GM12865 (cell line): ENCODE data around the gene CCN2.
"Not testable (repeated sequence)": the region's sequence is repeated elsewhere in the genome, so short reads cannot be mapped to it uniquely, and the experiment has no call there.

Experiments
- DNase-seq: peaks from one replicate; pipeline ENCODE4 v3.0.0; 2010; ENCODE audit warnings: low read depth
- H3K4me3 ChIP-seq: 2 replicates; pipeline ENCODE4 v1.5.1; 2011; ENCODE audit warnings: mild to moderate bottlenecking, low read depth, low read length, control low read depth
- TF ChIP-seq, protein P1 (sequence below): IDR thresholded peaks from 2 replicates; pipeline ENCODE4 v1.5.1; 2011; ENCODE audit warnings: low read length, control low read depth, low read depth, inconsistent platforms; ENCODE audit not compliant: insufficient read depth; ENCODE audit errors: missing control alignments

Gene CCN2

DNA sequence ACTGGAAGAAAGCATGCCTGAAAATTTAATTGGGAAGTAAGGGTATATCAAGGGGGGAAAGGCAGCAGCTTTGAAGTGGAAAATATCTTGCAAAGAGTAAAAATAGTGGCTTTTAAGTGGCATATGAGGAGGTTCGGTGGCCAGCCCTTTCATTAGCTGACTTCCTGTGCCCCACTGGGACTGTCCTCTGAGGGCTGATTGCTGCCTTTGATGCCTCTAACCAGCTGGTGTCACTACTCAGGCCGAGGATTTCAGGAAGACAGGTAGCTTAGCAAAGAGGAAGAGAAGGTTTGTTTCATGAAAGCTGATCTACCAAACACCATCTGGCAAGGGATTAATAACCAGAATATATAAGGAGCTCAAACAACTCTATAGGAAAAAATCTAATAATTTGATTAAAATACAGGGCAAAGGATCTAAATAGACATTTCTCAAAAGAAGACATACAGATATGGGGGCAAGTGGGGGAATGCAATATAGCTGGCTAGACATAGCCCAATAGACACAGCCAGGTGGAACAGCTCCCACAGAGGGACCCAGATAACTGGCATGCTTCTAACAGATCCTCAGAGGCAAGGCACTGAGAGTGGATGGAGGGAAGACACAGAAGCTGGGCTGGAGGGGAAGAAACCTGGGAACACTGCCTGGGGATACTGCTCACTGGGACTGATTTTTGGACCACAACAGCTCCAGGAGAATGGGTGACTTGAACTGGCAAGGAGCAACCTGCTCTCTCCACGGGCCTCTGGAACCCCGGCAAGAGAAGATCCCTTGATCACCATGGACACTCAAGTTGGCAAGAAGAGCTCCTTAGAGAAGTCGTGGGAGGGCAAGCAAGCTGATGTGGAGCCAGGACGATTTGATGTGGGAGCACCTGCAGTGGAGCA lies 33.2 kb downstream of the CCN2 start:
- TF ChIP-seq, protein P1, sequence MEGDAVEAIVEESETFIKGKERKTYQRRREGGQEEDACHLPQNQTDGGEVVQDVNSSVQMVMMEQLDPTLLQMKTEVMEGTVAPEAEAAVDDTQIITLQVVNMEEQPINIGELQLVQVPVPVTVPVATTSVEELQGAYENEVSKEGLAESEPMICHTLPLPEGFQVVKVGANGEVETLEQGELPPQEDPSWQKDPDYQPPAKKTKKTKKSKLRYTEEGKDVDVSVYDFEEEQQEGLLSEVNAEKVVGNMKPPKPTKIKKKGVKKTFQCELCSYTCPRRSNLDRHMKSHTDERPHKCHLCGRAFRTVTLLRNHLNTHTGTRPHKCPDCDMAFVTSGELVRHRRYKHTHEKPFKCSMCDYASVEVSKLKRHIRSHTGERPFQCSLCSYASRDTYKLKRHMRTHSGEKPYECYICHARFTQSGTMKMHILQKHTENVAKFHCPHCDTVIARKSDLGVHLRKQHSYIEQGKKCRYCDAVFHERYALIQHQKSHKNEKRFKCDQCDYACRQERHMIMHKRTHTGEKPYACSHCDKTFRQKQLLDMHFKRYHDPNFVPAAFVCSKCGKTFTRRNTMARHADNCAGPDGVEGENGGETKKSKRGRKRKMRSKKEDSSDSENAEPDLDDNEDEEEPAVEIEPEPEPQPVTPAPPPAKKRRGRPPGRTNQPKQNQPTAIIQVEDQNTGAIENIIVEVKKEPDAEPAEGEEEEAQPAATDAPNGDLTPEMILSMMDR = no peak
- no peak overlapping the region for H3K4me3 ChIP-seq
- DNase-seq = no peak

DNA sequence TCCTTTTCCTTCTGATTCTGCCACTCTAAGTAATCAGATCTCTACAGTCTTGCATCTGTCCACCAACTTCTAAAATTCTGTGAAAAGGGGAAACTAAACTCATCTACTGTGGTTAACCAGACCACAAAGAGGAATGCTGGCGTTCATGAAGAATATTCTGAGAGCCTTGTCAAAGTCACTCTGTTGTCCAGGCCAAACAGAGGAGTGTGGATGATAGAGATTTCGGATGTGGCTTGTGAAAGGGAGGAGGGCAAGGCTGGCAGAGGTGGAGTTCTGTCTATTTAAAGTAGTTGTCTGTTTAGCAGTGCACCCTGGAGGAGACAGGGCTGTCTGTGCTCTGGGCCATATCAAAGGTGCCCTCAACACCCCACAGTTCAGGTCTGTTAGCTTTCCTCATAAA lies 33.9 kb downstream of the CCN2 start:
- H3K4me3 ChIP-seq = no peak overlapping the region
- DNase-seq = no peak
- TF ChIP-seq, protein P1 = no peak

DNA sequence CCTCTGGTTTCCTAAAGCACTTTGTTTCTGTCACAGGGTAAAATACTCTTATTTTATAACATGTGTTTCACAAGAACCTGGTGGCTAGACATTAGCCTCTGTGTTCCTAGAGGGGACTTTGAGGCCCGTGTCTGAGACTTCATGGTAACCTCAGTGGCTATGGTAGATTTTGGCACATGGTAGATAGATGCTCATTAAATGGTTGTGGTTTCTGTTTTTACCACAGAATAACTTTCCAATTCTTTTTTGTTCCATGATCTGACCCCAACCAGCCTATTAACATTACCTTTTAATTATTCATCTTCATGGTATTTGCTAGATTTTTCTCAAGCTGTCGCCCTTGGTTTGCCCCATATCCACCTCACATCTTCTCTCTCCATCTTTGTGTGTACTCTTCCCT lies 34.3 kb downstream of the CCN2 start:
- TF ChIP-seq, protein P1 = no peak
- no peak overlapping the region for H3K4me3 ChIP-seq
- DNase-seq = no peak

DNA sequence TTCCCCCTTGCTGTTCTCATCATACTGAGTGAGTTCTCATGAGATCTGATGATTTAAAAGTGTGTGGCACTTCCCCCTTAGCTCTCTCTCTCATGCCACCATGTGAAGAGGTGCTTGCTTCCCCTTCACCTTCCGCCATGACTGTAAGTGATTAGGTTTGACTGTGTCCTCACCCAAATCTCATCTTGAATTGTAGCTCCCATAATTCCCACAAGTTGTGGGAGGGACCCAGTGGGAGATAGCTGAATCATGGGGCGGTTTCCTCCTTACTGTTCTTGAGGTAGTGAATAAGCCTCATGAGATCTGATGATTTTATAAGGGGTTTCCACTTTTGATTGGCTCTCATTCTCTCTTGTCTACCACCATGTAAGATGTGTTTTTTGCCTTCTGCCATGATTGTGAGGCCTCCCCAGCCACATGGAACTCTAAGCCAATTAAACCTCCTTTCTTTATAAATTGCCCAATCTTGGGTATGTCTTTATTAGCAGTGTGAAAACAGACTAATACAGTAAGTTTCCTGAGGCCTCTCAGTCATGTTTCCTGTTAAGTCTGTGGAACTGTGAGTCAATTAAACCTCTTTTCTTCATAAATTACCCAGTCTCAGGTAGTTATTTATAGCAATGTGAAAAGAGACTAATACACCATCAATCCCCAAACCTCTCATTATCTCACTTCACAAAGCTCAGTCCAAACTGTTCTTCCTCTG lies 34.9 kb downstream of the CCN2 start:
- H3K4me3 ChIP-seq, DNase-seq: not testable (repeated sequence)

DNA sequence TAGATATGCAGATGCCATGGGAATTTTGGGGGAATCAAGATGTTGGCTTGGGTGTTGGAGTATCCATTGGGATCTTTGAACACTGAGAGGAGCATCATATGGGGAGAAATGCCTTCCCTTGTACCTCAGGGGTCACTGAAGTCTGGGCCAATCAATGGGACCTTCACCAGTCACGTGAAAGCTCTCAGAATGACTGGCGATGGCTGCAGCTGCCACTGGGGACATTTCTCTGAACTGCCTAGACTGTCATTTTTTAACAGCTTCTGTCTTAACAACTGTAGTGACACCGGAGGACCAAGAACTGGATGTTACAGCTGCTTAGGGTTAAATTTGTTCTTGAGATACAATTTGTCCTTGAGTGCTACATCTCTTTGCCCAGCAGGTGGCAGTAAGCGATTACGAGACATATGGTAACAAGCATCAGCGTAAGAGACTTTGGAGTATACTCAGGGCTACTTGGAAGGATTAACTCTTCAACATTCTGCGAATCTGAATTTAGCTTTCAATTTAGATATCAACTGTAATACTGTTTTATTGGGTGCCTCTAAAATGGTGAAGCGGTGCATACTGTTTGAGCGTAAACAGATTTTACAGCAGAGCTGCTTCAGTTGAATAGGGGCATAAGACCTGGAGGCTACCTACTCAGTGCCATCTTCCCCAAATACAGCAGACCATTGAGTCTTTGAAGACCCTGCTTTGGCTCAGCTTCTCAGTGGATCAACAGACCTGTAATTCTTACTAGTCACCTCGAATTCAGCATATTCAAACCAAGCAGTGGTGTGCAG lies 36.0 kb downstream of the CCN2 start:
- peak; percentile 77 for DNase-seq
- H3K4me3 ChIP-seq = no peak overlapping the region
- TF ChIP-seq, protein P1 = peak; percentile 83

DNA sequence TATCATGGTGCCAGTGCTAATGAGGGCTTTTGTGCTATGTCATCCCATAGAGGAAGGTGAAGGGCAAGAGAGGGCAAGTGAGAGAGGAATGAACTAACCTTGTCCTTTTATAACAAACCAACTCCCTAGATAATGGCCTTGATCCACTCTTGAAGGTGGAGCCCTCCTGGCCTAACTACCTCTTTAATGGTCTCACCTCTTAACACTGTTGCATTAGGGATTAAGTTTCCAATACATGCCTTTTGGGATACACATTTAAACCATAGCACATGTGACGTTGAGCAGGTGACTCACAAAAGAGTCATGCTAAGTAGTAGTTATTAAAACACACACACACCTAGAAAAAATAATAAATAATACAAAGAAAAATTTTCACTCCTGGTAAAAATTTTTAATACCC lies 36.9 kb downstream of the CCN2 start:
- TF ChIP-seq, protein P1 = no peak

DNA sequence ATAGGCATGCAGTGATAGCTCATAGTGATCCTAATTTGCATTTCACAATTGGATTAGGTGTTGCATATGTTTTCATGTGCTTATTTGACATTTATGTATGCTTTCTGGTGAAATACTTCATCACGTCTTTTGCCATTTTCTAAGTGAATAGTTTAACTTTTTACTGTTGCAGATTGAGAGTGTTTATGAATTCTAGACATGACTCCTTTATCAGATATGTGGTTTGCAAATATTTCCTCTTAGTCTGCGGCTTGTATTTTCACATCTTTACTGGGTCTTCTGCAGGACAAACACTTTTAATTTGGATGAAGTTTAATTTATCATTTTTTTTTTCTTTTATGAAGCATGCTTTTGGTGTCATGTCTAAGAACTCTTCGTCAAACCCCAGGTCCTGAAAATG lies 39.2 kb downstream of the CCN2 start:
- no peak overlapping the region for H3K4me3 ChIP-seq
- TF ChIP-seq, protein P1 = no peak
- no peak for DNase-seq

More for the DNA sequence above, 36.9 kb downstream of the CCN2 start:
- H3K4me3 ChIP-seq = no peak overlapping the region
- no peak for DNase-seq
